Muscle of back (tissue), 11 donors: ENCODE results near the gene DNAJC22. TPM values are rescaled to one million over a fixed set of nuclear protein-coding genes. Genes with fewer than 3 reads are reported as not detected.
A peak's percentile ranks its signal among the peaks of the same experiment; 100 is the strongest.
"Not testable (repeated sequence)": the region's sequence is repeated elsewhere in the genome, so short reads cannot be mapped to it uniquely, and the experiment has no call there.

Experiments
- DNase-seq, 3 donors: peaks; one replicate each; pipeline versions ENCODE4 v3.0.0 to v3.0.0-alpha.2; 2013
- polyA plus RNA-seq, 10 donors: library from polyadenylated mRNA; unstranded; fragments of 120-200 nt; gene quantifications; one replicate each; pipeline ENCODE4 v1.2.1, GENCODE V29; 2013; ENCODE audit not compliant: insufficient read length in 10 of 10

DNAJC22 gene
- polyA plus RNA-seq, 10 donors = 0.03 to 0.24 (median 0.16) TPM; not detected in 2

DNA sequence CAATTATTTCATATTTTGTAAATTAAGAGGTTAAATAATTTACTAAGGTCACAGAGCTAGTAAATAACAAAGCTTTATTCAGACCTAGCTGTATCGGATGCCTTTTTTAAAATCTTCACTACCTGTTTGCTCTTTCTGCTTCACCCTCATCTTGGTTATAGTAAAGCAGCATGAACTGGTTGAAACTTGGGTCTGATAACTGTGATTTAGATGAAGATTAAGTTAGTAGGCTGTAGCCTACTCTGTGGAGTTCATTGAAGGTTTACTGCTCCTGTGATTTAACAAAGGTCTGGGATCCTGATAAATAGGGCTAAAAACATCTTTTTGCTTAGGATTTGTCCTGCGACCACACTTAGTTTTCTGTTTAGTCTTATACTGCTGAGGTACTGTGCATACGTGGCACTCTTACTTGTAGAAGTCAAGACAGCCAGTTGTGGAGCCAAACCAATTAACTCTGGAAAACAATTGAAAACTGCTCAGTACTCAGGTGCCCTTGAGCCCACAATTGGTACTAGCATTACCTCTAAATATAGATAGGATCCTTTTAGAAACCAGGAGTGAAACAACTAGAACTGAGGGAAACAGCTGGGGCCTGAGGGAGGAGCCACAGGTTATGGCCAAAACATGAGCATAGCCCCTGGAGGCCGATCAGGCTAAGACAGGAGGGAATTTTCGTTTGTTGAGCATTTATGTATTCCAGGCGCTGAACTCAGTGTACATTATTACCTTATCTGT lies 22.9 kb downstream of the DNAJC22 start:
- DNase-seq = peak in 2 of 3 donors; percentile 58 to 80

DNA sequence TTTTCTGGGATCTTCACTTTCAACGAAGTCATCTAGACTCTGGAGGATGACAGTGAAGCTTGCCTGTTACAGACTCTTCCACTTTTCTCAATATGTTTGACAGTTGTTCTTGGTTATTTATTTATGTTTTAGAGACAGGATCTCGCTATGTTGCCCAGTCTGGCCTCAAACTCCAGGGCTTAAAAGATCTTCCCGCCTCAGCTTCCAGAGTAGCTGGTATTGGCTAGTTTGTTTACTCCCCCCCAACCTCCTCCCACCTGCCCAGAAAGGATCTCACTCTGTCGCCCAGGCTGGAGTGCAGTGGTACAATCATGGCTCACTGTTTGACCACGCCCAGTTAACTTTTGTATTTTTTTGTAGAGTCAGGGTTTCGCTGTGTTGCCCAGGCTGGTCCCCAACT lies 23.9 kb downstream of the DNAJC22 start:
- no peak for DNase-seq

DNA sequence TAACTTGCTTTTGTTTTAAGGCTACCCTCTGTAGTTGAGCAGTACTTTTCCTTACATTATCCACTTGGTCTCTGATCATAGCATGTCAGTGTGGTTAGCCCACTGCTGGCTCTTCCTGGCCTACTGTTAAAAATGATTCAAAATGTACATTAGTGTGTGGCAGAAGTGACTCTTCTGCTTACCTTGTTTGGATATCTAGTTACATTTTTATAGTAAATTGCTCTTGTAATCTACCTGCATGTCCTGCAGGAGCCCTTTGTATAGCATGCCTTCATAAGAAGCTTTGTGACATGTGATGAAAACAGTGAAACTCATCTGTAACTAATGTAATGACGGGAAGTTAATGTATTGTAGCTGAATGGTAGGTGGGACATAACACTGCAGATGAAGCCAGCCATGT lies 28.7 kb downstream of the DNAJC22 start:
- DNase-seq = no peak

DNA sequence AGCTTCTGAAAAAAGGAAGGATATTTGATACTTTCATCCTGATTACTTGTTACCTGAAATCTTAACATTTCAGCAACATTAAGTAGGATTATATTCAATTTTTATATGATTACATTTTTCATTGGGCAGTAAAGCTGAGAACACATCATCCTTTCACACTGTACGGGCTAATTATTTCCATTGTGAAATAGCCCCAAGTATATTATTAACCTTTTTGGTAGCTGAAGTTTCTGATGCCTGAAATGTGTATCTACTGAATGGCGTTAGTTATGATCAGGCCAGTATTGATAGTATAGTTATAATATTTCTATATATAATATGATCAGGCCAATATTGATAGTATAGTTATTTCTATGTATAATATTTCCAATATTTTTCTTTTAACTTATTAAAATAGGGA lies 30.7 kb downstream of the DNAJC22 start:
- DNase-seq = no peak

DNA sequence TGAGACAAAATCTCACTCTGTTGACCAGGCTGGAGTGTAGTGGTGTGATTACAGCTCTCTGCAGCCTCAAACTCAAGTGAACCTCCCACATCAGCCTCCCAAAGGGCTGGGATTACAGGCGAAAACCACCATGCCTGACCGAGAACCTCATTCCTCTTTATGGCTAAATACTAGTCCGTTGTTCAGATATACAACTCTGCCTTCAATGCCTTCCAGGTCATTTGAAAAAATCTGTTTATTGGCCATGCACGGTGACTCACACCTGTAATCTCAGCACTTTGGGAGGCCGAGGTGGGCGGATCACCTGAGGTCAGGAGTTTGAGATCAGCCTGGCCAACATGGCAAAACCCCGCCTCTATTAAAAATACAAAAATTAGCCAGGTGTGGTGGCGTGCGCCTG lies 33.5 kb downstream of the DNAJC22 start:
- DNase-seq = not testable (repeated sequence)

DNA sequence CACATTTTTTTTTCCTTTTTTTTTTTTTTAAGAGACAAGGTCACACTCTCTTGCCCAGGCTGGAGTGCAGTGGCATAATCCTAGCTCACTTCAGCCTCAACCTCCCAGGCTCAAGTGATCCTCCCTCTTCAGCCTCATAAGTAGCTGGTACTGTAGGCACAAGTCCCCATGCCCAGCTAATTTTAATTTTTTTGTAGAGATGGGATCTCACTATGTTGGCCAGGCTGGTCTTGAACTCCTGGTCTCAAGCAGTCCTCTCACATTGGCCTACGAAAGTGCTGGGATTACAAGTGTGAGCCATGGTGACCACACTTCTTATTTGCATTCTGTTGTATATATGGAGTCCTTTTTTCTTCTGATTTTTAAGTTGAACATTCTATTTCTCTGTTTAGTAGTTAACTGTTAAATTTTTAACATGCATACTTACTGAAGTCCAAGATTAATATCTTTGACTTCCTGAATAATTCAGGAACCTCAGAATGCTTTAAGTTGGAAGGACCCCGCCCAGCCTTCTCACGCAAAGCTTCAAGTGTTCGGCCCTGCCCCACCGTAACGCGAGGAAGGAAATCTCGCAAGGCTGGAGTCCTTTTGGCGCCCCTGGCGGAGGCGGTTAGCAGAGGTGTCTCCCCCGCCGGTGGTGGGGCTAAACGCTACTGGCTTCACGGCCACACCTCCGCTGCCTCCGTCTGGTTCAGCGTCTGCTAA lies 42.1 kb downstream of the DNAJC22 start:
- no peak for DNase-seq

DNA sequence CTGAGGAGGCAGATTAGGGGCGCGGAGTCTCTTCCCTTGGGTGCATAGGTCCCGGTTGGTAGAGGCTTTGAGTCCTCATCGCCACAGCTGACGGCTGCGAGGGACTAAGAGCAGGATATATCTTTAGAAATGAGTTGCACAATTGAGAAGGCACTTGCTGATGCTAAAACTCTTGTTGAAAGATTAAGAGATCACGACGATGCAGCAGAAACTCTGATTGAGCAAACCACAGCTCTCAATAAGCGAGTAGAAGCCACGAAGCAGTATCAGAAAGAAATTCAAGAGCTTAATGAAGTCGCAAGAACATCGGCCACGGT lies 42.7 kb downstream of the DNAJC22 start:
- no peak for DNase-seq

DNA sequence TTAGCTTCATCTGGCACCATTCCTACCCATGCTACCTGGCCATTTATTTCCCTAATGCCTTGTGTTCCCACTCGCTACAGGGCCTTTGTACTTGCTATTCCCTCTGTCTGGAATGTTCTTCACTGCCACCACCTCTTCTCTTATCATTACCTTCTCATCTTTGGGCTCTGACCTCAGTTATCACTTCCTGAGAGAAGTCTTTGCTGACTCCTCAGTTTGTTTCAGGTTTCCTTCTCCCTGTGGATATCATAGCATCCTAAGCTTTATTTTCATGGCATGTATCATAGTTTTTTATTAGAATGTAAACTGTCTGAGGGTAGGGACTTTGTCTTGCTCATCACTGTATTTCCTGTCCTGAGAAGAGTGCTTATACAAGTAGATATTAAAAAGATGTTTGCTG lies 50.3 kb downstream of the DNAJC22 start:
- no peak for DNase-seq

DNA sequence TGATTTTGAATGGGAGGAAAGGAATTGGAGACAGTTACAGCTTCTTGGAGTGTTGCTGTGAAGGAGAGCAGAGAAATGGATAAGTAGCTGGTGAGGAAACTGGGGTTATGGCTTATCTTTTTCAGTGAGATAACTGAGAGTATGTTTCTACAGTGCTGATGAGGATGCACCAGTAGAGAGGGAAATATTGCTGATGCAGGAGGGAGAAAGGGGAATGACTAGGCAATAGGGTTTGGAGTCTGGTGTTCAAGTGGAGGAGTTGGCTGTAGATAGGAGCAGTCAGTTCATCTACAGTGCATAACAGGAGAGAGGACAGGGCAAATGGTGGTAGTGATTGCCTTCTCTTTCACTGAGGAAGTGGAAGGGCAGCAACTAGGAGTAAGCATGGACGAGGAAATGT lies 53.6 kb downstream of the DNAJC22 start:
- no peak for DNase-seq

Other genes with a start within 250 kb of the DNAJC22 start
- gene LMBR1L, start 236.0 kb upstream of the DNAJC22 start, polyA plus RNA-seq = 10 to 100 TPM; 30.8 to 77.7 (median 36.1) TPM
- gene TUBA1B, start 215.5 kb upstream of the DNAJC22 start, polyA plus RNA-seq = 1,000 to 10,000 TPM in 6 of 10 donors, 100 to 1,000 TPM in 4; 671 to 1,330 (median 1,024) TPM
- gene TUBA1A, start 157.8 kb upstream of the DNAJC22 start, polyA plus RNA-seq = 100 to 1,000 TPM; 670 to 846 (median 768) TPM
- 100 to 1,000 TPM in 1 of 10 donors, 10 to 100 TPM in 9; 47.3 to 127 (median 74.2) TPM for gene TUBA1C, start 81.8 kb upstream of the DNAJC22 start, polyA plus RNA-seq
- 1 to 10 TPM; 1.2 to 2.8 (median 1.4) TPM for gene PRPH, start 51.7 kb upstream of the DNAJC22 start, polyA plus RNA-seq
- 10 to 100 TPM in 6 of 10 donors, 1 to 10 TPM in 4; 8.2 to 22.0 (median 11.0) TPM for gene TROAP, start 23.6 kb upstream of the DNAJC22 start, polyA plus RNA-seq
- under 1 TPM in 1 of 10 donors, not detected in 9; 0.10 TPM for gene C1QL4, start 9.7 kb upstream of the DNAJC22 start, polyA plus RNA-seq
- gene SPATS2, start 20.6 kb downstream of the DNAJC22 start, polyA plus RNA-seq = 10 to 100 TPM; 23.0 to 37.0 (median 28.1) TPM
- gene KCNH3, start 192.1 kb downstream of the DNAJC22 start, polyA plus RNA-seq = 1 to 10 TPM in 9 of 10 donors, under 1 TPM in 1; 0.63 to 2.7 (median 1.4) TPM
- 10 to 100 TPM; 45.8 to 61.2 (median 55.2) TPM for gene MCRS1, start 221.3 kb downstream of the DNAJC22 start, polyA plus RNA-seq